Neutrophil (primary cell): Measurements from ENCODE around the gene CEP112.

Experiments
- H3K27ac ChIP-seq: fragments of 200-600 bp; sonication (generic); 2 replicates; pipeline ENCODE4 v1.5.1; 2016; ENCODE audit warnings: mild to moderate bottlenecking, moderate library complexity
- H3K27me3 ChIP-seq: fragments of 200-600 bp; sonication (generic); 2 replicates; pipeline ENCODE4 v1.6.0; 2016; ENCODE audit warnings: mild to moderate bottlenecking
- H3K36me3 ChIP-seq: fragments of 200-600 bp; sonication (generic); 2 replicates; pipeline ENCODE4 v1.5.1; 2017
- H3K4me1 ChIP-seq, 2 experiments: fragments of 200-600 bp in 1 of 2; sonication (generic) in 1 of 2; 1 replicate in 1 of 2; 2 replicates in 1 of 2; pipeline versions ENCODE4 v1.5.1 to v1.6.1; 2013 to 2016; ENCODE audit warnings: low read depth in 1 of 2, low read length in 1 of 2, mild to moderate bottlenecking in 1 of 2, moderate library complexity in 1 of 2; ENCODE audit not compliant: control insufficient read depth in 1 of 2, insufficient read depth in 1 of 2
- H3K4me3 ChIP-seq, 2 experiments: fragments of 200-600 bp in 1 of 2; sonication (generic) in 1 of 2; 1 replicate in 1 of 2; 2 replicates in 1 of 2; pipeline ENCODE4 v1.5.1; 2013 to 2016; ENCODE audit warnings: low read depth in 1 of 2, low read length in 1 of 2, mild to moderate bottlenecking in 1 of 2, moderate library complexity in 1 of 2
- H3K9me3 ChIP-seq: fragments of 200-600 bp; sonication (generic); 2 replicates; pipeline ENCODE4 v1.5.1; 2016
- CTCF ChIP-seq: fragments of 200-600 bp; sonication (generic); IDR thresholded peaks from 2 replicates; pipeline ENCODE4 v1.5.1; 2016; ENCODE audit warnings: antibody characterized with exemption

Gene CEP112

GRCh38 chr17:65674246-65675045, 517.5 kb downstream of the CEP112 start:
- H3K9me3 ChIP-seq = no peaks in the 10 kb centered on the region
- no peak overlapping the region for H3K27ac ChIP-seq
- H3K4me1 ChIP-seq = no peaks in the 10 kb centered on the region
- no peaks in the 10 kb centered on the region for H3K27me3 ChIP-seq
- no peak for TF ChIP-seq CTCF
- no peaks in the 10 kb centered on the region for H3K36me3 ChIP-seq
- no peak overlapping the region for H3K4me3 ChIP-seq

GRCh38 chr17:65670667-65671371, 521.1 kb downstream of the CEP112 start:
- Histone ChIP-seq H3K9me3 (no peaks in the 10 kb centered on the region), H3K27ac (no peak overlapping the region), H3K36me3 (no peaks in the 10 kb centered on the region), H3K4me1 (no peaks in the 10 kb centered on the region), H3K4me3 (no peak overlapping the region), H3K27me3 (no peaks in the 10 kb centered on the region)
- no peak for TF ChIP-seq CTCF

- Histone ChIP-seq H3K4me3 (no peak overlapping the region), H3K4me1 (no peaks in the 10 kb centered on the region), H3K9me3 (no peaks in the 10 kb centered on the region), H3K36me3 (no peaks in the 10 kb centered on the region), H3K27me3 (no peaks in the 10 kb centered on the region), H3K27ac (no peak overlapping the region)
- TF ChIP-seq CTCF = no peak
These were observed 523.7 kb downstream of the CEP112 start for GRCh38 chr17:65668211-65668610.

GRCh38 chr17:65667656-65668055, 524.3 kb downstream of the CEP112 start:
- H3K4me3 ChIP-seq = no peak overlapping the region
- H3K27ac ChIP-seq = no peak overlapping the region
- H3K9me3 ChIP-seq = no peaks in the 10 kb centered on the region
- no peaks in the 10 kb centered on the region for H3K4me1 ChIP-seq
- TF ChIP-seq CTCF = no peak
- no peaks in the 10 kb centered on the region for H3K36me3 ChIP-seq
- H3K27me3 ChIP-seq = no peaks in the 10 kb centered on the region

- Histone ChIP-seq H3K4me3 (no peak overlapping the region), H3K27me3 (no peaks in the 10 kb centered on the region), H3K4me1 (no peaks in the 10 kb centered on the region), H3K36me3 (no peaks in the 10 kb centered on the region), H3K27ac (no peak overlapping the region), H3K9me3 (no peaks in the 10 kb centered on the region)
- TF ChIP-seq CTCF = no peak
These were observed 525.0 kb downstream of the CEP112 start for GRCh38 chr17:65666876-65667321.
